GM21576 (cell line): ENCODE data around the gene TMEM185B.
"Not testable (repeated sequence)": the region's sequence is repeated elsewhere in the genome, so short reads cannot be mapped to it uniquely, and the experiment has no call there.

Experiments used
- ATAC-seq: cut with Tn5 transposase; IDR thresholded peaks from one replicate; pipeline ENCODE4 v1.9.1; 2021; ENCODE audit warnings: mild to moderate bottlenecking, moderate library complexity; ENCODE audit not compliant: unreplicated experiment

The TMEM185B gene

DNA sequence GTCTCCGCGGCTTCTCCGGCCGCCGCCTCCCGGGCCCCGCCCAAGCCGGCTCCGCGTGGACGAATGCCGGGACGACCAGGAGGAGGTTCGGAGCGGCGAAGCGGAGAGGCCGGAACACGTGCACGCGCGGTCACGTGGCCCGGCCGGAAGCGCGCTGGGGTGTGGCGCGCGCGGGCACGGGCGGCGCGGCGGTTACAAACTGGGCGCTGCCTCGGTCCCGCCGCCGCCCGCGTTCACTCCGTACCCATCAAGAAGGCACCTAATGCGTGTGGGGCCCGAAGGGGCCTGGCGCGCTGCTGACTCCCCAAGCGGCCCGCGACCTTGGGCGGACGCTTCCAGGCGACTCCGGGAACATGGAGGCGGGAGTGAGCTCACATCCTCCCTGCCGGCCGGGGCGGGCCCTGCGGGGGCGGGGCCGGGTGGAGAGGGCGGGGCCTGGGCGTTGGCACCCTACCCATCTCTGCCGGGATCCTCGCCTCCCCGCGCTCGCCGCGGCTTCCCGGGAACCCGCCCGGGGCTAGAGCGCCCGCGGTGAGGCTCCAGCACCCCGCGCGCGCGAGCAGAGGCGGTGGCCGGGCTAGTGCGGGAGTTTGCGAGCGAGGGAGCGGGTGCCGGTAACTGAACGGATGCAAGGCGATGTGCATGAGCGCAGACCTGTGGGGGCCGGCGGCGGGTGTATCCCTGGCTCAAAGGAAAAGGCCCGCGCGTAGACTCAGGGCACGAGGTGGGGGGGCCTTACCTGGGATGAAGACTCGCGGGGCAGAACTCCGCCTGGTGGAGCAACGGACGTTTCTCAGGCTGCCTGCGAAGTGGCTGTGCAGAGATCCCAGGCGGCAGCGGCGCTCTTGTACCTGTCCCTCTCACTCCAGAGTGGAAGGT is at the start of gene TMEM185B:
Gene TMEM185B, minus strand, starts transcription at position 367 of the 879 bp plus-strand sequence. CDS start 424 bp downstream, outside the sequence.
- ATAC-seq = peak; percentile 83

DNA sequence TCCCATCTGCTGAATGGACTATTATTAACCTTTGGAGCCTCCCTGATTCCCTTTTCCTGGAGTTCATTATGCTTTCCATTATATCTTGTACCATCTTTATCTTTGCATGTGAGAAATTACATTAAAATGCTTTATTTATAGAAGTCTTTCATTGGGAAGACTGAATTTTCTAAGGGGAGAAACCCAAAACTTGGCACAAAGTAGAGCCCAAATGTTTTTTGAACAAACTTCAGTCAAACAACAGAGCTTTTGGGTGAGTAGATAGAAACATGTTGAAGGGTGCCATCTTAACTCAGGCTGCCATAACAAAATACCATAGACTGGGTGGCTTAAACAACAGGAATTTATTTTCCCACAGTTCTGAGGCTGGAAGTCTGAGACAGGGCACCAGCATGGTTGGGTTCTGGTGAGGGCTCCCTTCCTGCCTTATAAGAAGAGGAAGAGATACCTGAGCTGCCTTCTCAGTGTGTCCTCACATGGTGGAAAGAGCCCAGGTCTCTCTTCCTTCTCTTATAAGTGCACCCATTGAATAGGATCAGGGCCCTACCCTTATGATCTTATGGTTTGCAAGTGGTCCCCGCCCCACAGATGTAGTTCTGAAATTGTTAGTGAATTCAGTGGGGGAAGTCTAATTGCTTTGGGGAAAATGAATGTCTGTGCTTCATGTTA is 48.6 kb upstream of the TMEM185B start:
- ATAC-seq = no peak

DNA sequence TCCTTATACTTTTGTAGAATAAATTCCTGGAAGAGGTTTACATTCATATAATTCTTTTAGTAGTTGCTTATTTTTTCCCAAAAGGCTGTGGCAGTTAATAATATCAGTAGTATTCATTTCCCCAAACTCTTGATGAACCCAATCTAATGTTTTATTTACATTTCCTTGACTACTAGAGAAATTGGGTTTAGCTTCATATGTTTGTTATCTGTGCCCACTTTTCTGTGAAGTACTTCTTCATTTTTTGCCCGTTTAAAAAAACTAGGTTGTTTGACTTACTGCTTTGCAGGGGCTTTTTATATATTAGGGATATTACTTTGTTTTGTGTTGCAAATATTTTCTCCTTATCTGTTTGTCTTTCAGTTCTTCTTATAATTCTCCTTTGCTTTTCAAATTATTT is 46.6 kb upstream of the TMEM185B start:
- ATAC-seq = no peak

DNA sequence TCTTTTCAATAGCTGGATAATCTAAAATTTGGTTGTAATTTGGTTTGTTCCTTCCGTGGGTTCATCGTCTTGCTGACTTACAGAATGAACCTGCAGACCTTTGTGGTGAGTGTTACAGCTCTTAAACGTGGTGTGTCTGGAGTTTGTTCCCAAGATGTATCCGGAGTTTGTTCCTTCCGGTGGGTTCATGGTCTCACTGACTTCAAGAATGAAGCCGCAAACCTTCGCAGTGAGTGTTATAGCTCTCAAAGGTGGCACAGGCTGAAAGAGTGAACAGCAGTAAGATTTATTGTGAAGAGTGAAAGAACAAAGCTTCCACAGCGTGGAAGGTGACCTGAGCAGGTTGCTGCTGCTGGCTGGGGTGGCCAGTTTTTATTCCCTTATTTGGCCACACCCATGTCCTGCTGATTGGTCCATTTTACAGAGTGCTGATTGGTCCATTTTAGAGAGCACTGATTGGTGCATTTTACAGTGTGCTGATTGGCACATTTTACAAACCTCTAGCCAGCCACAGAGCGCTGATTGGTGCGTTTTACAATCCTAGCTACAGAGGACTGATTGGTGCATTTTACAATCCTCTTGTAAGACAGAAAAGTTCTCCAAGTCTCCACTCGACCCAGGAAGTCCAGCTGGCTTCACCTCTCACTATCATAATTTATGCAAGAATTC is 46.0 kb upstream of the TMEM185B start:
- ATAC-seq = no peak

DNA sequence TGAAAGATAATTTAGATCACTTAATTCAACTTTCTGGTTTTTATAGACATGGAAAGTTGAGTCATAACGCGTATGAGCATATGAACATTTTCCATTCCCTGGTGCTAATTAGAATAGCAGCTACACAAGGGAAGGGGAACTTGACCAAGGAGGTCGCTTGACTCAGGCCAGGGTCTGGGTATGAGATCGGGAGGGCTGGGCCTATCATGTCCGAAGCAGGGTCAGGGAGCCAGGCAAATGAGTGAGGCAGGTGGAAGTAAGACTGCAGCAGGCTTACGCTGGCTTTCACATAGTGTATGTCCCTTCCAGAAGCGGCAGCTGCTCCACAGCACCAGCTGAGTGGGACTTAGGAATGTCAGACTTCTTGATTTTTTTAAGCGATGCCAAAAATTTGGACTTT is 44.1 kb upstream of the TMEM185B start:
- no peak for ATAC-seq

DNA sequence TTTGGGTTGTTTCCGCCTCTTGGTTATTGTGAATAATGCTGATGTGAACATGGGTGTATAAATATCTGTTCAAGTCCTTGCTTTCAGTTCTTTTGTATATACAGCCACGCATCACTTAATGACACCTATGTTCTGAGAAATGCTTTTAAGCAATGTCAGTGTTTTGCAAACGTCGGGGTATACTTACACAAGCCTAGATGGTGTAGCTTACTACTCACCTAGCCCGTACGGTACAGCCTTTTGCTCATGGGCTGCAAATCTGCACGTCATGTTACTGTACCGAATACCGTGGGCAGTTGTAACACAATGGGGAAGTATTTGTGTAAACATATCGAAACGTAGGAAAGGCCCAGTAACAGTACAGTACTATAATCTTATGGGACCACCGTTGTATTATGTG is 41.8 kb upstream of the TMEM185B start:
- peak; percentile 37 for ATAC-seq

DNA sequence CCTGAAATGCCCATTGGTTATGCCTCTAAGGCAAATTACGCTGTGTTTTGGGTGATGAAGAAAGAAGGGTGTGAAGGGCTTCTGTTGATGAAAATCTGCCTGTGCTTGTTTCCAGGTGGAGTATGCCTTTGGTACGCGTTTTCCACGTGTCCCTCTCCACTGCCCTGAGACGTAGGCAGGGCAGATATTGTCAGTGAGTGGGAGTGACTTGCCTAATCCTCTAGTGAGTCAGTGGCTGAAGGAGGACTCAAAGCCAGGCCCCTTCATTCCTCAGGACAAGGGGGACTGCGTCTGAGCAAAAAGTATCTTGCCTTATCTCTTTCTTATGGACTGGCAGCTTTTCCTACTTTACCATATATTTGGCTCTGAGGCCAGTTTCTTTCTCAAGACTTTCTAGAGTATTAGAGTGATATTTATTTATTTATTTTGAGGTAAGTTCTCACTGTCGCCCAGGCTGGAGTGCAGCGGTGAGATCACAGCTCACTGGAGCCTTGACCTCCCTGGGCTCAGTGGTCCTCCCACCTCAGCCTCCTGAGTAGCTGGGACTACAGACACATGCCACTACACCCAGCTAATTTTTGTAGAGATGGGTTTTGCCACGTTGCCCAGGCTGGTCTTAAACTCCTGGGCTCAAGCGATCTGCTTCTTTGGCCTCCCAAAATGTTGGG is 39.7 kb upstream of the TMEM185B start:
- ATAC-seq = no peak

DNA sequence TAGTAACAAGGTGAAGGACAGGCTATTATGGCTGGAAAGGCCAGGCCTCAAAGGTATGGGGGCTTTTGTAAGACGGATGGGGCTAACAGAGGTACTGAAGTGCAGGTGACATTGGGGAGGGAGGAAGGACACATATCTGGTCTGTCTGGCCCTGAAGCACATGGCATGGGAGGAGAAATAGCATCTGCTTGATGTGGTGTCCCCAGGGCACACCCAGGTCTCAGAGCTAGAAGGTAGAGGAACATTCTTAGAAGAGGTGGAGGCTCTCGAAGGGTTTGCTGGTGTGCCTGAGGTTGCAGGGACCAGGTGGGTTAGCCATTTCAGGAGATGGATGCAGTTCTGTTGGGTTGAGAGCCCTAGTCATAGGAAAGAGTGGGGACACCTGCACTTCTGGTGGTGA is 39.0 kb upstream of the TMEM185B start:
- ATAC-seq = no peak

DNA sequence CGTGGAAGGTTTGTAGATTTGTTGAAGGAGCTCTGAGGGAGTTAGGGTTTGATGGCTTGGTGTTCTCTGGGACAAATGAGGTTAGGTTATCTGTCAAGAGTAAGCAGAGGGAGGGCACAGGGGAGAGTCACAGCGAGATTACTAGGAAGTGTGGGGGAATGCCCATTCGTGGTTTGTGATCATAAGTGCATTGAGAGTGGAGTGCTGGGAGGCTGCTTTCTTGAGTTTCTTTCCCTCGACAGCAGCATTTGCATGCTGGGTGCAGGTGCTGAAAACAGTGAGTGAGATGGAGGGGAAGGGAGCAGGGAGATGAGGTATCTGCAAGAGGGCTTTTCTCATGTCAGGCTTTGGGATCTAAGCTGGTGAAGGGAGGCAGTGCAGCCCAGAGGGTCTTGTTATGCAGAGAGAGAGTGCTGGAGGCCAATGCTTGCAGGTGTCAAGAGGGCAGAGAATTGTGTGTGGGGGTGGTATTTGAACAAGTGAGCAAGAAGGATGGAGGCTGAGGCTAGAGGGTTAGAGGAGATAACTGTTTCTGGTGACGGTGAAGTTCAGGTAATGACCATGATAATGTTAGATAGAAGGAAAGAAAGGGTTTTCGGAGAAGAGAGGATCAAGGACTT is 38.3 kb upstream of the TMEM185B start:
- peak; percentile 82 for ATAC-seq

DNA sequence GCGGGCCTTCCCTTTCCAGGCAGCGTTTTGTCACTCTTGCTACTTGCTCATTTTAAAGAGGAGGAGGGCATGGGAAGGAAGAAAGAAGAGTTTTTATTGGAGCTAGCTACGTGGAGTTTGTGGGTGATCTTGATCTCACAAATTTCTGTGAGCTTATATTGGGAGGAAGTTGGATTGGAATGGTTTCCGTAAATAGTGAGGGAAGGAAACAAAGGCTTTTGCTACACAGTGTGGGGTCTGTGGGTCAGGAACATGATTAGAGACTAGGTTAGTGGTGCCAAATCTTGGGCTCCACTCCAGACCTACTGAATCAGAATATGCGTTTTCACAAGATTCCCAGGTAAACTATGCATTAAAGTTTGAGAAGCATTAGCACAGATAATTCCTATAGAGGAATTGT is 37.5 kb upstream of the TMEM185B start:
- no peak for ATAC-seq

DNA sequence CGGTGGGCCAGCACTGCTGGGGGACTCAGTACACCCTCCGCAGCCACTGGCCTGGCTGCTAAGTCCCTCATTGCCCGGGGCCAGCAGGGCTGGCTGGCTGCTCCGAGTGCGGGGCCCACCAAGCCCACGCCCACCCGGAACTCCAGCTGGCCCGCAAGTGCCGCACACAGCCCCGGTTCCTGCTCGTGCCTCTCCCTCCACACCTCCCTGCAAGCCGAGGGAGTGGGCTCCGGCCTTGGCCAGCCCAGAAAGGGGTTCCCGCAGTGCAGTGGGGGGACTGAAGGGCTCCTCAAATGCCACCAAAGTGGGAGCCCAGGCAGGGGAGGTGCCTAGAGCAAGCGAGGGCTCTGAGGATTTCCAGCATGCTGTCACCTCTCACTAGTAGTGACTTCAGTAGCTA is 36.7 kb upstream of the TMEM185B start:
- not testable (repeated sequence) for ATAC-seq

DNA sequence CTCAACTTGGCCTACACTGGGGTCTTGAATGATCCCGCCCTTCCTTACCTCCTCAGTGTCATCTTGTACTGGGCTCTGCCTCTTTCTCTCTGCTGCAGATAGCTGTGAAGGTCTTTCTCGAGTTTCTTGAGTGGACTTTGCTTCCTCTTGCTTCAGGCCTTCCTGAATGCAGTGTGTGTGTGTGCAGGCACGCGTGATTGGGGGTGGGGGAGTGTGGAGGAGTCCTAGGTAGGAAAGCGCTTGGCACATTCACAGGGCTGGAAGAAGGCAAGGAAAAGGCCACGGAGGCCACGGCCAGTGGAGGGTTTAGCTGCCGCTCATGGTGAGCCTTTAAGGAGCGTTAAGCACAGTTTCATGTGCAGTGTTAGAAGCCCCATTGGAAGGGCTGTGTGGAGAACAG is 35.0 kb upstream of the TMEM185B start:
- ATAC-seq = no peak

DNA sequence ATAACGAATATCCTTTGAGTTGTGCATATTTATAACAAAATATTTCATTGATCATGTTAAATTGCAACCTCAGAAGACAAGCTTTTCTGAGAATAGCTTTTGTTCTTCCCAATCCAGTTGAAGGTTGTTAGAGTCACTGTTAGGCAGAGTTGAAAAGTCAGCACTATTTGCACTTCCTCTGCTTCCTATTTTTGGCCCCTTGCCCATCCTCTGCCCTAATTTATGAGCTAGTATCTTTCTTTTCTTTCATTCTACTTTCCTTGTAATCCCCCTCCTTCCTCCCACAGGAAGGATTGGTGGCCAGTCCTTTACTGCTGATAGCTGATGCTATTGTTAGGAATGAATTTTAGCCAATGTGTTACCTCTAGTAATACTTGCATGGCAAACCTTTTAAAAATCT is 34.3 kb upstream of the TMEM185B start:
- ATAC-seq = no peak

DNA sequence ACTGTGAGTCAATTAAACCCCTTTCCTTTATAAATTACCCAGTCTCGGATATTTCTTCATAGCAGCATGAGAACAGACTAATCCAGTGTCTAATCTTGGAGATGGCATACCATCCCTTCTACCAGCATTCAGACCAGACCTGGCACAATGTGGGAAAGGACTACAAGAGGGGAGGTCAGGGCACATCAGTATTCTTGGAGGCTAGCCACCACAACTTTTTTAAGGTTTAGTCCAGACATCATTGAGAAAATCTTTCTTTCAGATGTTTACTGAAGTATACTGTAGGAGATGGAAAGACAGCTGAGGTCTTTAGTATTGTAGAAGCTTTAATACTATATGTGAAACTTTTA is 33.4 kb upstream of the TMEM185B start:
- ATAC-seq = no peak

DNA sequence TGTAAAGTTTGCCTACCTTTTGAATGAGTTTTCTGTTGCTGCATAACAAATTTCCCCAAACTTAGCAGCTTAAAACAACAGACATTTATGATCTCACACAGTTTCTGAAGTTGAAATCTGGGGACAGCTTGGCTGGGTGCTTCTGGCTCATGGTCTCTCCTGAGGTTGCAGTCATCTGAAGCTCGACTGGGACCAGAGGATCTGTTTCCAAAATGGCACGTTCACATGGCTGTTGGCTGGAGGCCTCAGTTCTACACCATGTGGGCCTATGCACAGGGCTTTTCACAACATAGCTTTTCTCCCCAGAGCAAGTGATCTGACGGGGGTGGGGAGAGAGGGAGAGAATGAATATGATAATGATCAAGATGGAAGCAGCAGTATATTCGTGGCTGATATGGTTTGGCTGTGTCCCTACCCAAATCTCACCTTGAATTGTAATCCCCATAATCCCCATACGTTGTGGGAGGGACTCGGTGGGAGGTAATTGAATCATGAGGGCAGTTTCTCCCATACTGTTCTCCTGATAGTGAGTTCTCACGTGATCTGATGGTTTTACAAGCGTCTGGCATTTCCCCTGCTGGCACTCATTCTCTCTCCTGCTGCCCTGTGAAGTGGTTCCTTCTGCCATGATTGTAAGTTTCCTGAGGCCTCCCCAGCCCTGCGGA is 32.9 kb upstream of the TMEM185B start:
- ATAC-seq = no peak

DNA sequence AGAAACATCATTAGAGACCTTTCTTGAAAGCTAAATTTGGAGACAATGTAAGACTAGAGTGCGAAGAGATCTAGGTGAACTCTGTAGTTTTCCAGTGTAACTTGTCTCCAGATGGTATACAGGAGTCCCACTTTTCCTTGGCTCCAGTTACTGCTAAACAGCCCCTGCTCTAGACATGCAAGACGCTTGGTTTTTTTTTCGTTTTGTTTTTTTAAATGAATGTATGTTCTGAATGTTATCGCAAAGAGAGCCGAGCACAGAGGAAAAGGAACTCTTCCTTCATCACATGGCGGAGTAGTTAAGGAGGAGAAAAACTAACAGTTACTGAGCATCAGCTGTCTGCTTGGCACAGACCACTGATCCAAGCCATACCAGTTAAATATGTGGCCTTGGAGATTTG is 31.9 kb upstream of the TMEM185B start:
- ATAC-seq = no peak

DNA sequence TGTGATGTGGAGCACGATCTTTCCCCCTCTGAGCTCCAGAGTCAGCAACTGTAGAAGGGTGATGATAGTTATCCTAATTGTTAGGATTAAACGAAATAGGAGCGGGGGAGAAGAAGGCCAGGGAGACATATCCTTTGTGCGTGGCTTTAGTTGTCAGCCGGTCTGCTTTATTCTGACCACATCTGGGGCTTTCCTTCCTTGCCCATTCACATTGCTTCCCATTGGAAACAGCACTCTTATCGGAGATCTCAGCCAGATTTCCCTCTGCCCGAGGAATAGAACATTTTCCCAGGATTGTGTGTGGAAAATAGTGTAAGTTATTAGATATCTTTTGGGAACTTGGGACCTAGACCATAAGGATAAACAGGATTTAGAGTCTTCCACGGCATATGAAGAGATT is 31.0 kb upstream of the TMEM185B start:
- ATAC-seq = no peak

DNA sequence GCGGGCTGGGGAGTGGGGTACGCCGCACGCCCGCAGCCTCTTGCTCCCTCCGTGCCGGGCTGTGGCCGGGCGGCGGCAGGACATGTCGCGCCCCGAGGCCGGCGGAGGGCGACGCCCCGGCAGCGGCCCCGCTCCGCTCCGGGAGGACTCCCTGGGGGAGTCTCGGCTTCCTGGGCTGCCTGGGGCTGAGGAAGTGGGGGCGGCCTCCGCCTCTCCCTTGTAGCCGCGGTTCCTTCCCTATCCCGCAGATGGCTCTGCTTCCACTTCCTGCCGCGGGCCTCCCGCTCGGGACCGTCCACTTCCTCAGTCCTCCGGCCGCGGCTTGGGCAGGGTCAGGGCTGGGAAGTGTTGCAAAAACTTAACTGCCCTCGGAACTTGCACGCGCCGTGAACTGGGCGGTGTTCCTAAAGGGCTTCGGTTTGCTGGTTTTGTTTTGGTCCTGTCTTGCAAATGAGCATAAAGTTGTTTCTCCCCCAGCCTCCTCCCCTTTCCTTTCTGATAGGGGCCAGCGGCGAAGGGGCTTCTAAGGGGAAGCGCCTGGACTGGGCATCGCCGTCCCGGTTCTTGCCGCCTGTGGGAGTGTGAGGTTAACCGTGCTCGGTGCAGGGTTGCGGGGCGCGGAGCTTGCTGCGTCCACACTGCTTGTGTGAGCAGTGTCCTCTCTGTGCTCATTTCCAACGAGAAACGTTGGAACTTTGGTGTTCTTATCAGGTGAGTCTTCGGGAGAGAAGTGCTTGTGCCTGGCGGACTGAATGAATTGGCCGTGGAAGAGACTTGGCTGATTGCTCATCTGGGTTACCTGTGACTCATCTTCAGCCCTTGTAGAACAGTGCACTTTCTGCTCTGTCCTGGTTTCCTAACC is 30.1 kb upstream of the TMEM185B start:
- ATAC-seq = peak; percentile 29

DNA sequence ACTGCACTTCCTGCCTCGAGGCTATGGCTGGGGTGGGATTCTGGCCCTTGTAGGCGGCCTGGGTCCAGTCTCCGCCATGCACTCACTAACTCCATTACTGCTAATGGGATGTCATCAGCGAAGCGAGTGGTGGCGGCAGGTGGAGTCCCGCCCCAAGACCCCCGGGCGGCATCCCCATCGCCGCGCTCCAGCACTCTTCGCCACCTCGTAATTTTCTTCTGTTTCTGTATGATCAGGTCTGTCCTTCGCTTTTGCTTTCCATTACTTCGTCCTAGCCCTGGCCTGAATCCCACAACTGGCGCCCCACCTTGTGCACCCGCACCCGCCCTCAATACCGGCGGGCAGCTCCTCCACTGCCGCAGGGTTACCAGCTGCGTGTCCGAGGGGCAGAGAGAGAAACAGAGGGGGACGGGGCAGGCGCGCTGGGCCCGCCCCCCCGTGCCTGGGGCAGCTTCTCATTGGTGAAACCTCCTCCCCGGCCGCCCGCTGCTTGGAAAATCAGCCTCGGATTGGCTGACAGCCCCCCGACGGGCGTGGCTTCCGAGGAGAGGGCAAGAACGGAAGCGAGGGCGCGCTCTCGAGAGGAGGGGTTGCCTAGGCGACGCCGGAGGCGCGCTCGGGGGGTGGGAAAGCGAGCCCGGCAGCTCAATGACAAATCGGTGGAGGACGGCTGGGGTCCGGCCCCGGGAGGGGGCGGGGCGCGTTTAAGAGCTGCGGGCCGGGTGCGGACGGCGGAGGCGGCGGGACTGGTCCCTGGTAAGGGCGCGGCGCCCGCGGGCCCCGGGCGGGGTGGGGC is 29.2 kb upstream of the TMEM185B start, which contains the start of gene RALB:
Gene RALB, plus strand, starts transcription at position 628 of the 796 bp plus-strand sequence. CDS start 25,813 bp downstream, outside the sequence.
- ATAC-seq = peak; percentile 91
